ENCODE results near the gene CFAP157.
A peak's percentile ranks its signal among the peaks of the same experiment; 100 is the strongest.
"Not testable (repeated sequence)": the region's sequence is repeated elsewhere in the genome, so short reads cannot be mapped to it uniquely, and the experiment has no call there.

Gene CFAP157

GRCh38 chr9:127739614-127740330, 33.0 kb downstream of the CFAP157 start:
- DNase-seq, result no peak

- DNase-seq, result no peak
These were observed 35.1 kb downstream of the CFAP157 start for GRCh38 chr9:127741831-127742434.

- peak; percentile 1 to 5 for DNase-seq
These were observed 35.8 kb downstream of the CFAP157 start for GRCh38 chr9:127742435-127743088.

DNA sequence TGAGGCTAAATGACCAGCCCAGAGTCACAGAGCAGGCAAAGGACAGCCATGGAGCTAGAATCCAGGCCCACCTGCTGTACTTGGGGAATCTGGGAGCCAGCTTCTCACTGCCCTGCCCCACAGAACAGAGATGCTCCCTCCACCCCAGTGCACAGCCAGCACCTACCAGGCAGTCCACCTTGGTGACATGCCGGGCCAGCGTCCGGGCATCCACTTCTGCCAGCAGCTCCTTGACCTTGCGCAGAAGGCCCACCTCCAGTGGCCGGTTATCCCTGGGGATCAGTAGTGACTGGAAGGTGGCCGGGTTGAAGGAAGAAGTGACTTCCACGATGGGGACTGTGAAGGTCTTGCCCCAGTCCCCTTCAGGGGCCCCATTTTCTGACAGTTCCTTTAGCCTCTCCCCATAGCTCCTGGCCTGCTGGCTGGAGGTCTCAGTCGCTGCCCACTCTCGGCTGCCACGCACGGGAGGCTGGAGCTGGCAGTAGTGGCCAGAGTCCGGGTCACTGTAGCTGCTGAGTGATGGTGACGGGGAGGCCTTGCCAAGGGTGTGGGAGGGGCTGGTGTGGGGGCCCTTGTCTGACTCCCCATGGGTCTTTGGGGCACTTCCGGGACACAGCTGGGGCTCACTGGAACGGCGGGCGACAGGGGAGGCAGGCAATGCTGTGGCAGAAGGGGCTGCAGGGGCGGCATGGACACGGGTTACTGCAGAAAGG, 37.8 kb downstream of the CFAP157 start:
- DNase-seq, result no peak

DNA sequence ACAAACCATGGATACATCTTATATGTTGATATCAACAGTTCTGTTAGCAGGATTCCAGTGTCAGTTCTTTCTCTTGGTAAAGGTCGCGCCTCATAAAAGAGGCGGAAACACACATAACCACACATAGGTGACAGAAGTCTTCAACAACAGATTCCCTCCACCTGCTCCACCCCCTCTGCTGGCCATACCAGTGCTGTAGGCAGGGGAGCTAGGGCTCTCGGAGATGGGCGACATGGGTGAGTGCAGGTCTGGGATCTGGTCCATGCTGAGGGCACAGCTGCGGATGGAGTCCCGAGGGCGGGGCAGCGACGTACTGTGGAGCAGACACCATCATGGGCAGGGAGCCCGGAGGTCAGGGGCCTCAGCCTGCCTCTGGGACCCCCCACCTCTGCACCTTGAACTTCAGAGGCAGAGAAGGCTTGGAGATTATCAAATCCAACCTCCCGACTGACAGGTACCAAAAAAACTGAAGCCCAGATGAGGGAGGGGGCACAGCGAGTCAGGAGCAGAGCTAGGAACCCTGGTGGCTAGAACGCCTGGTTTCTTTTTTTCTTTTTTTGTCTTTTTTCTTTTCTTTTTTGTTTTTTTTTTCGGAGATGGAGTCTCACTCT, 40.3 kb downstream of the CFAP157 start:
- no peak for DNase-seq

DNA sequence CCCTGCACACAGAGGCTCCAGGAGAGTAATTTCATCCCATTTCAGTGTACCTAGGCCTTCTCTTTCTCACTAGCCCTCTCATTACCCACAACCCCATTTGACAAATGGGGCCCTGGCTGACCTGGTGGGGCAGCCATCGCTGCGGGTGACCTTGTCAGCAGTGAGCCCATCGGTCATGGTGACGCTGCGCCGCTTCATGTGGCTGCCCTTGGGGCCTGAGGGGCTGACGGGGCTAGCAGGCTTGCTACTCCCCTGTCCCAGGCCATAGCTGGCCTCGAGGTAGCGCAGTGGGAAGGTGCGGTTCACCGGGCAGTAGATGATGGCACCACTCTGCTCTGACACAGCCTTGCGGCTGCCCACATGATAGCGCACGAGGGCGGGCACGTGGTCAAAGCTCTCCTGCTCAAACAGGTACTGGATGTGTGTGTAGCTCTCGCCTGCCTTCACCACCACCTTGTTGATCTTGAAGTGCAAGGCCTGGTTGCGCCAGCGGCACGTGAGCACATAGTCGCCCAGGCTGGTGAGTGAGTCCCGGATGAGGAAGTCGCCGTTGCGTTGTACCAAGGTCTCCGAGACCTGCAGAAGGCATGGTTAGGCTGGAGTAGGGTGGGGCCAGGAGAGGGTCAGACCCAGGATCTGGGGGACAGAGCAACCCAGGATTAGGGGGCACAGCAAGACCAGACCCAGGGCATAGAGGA, 42.5 kb downstream of the CFAP157 start:
- DNase-seq, result no peak

DNA sequence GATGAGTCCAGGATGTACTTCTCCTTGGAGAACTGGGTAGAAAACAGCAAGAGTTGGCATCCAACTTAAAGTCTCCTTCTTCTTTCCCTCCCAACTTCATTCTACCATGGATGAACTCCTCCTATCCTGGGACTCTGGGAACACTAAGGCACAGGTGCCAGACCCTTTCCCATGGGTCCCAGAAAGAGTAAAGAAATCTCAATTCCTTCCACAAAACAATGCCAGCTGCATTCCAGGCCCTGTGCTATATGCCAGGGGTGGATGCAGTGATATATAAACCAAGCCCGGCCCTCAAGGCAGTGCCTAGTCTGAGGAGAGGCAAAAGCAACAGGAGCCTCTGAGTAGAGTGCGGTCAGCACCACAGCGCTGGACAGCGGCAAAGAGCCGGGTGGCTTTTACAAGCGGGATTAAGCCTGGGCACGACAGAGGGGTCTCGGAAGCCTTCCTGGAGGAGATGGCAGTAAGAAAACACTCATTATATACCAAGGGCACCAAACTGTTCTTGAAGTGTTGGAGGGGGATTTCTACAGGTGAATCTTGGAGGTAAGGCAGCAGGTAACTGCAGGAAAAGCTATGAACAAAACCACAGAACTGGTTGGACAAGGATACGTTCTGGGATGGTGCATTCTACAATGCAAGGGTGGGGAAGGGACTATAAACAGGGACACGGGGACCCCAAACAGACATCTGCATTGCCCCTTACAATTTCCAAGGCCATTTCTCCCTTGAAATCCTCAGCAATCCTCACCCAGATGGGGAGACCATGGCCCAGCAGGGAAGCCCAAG, 44.7 kb downstream of the CFAP157 start:
- DNase-seq, result no peak

DNA sequence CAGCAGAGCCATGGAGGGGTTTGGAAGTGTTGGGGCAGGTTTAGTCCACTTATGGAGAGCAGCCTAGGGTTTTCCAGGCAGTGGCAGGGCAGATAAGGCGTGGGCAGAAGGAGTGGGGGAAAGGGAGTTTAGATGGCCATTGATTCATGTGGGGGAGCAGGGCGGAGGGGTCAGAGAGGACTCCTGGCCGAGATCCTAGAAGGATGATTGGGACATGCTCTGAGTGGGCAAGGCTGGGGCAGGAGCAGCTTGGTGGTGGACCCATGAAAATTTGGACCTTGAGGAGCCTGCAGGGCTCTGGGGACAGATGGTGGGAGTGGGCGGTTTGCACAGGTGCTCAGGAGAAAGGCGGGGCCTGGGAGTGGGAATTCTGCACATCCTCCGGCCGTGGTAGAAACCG, 46.4 kb downstream of the CFAP157 start:
- no peak for DNase-seq

DNA sequence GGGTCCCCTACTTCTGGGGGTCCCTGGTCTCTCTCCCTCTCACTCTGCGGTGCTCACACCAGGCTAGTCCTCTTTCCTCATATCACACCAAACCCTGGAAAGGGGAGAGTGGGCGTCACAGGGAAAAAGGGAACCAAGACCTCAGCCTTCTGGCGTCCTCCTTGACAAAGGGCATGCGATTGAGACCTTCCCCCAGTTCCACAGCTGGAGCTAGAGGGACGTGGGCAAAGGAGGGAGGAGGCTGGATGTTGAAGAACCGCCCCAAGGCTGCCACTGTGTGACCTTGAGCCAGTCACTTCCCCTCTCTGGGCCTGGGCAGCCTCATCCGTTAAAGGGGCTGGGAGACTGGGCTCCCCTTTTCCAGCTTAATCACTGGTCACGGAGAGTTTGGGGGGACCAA, 46.8 kb downstream of the CFAP157 start:
- no peak for DNase-seq

DNA sequence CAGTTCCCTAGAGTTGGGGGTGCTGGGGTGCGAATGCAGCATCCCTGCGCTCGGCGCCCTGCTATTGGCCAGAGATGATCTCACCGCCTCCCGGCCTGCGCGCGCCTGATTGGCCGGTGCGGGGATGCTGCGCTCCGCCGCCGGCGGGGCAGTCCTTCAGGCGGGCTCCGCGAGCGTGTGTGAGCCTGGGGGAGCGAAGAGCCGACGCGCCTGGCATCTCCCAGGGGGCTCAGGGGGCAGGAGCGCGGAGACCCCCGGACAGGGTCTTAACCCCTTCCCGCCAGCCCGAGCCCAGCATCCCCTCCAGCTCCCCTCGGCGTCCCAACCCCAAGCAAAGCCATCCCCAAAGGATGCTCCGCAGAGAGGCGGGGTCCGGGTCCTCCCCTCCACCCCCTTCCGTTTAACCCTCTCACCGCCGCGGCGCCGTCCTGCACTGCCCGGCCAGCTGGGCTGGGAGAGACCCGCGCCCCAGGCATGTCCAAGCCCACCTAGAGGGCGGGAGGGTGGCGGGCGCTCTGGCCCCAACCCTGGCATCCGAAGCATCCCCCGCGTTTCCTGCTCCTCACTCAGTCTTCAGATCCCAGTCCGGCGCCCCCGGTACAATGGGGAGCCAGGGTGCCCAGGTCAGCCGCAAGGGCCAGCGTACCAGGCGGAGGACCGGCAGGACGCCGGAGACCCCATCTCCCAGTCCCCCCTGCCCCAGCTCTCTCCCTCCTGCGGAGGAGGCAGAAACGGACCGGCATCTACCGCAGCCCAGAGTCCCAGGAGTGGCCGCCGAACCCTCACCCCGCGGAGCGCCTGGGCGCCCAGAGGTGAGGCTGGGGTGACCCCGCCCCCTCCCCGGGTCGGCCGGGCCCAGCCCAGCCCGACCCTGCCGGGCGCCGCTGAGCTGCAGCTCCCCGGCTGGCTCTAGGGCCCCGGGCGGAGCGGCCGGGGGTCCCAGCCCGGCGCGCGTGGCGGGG, 47.6 kb downstream of the CFAP157 start:
- DNase-seq, result no peak

- DNase-seq, result no peak
These were observed 48.6 kb downstream of the CFAP157 start for GRCh38 chr9:127755061-127756060.

DNA sequence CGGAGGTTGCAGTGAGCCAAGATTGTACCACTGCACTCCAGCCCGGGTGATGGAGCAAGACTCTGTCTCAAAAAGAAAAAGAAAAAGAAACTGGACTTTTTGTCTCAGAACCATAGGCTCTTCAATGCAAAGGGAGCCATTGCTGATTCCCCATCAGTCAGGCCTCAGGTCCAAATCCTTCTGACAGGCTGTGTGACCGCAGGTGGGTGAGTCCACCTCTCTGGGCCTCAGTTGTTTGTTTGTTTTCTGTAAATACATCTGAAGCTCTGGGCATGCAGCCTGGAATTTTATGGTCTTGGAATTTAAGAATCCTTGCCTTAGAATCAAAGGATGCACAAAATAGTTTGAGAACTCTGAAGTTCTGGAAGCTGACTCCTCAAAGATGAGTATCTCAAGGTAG, 49.4 kb downstream of the CFAP157 start:
- DNase-seq, result no peak

DNA sequence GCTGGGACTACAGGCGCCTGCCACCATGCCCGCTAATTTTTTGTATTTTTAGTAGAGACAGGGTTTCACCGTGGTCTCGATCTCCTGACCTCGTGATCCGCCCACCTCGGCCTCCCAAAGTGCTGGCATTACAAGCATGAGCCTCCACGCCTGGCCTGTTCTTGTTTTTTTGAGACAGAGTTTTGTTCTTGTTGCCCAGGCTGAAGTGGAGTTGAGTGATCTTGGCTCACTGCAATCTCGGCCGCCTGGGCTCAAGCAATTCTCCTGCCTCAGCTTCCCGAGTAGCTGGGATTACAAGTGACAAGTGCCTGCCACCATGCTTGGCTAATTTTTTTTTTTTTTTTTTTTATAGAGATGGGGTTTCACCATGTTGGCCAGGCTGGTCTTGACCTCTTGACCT, 50.0 kb downstream of the CFAP157 start:
- not testable (repeated sequence) for DNase-seq

DNA sequence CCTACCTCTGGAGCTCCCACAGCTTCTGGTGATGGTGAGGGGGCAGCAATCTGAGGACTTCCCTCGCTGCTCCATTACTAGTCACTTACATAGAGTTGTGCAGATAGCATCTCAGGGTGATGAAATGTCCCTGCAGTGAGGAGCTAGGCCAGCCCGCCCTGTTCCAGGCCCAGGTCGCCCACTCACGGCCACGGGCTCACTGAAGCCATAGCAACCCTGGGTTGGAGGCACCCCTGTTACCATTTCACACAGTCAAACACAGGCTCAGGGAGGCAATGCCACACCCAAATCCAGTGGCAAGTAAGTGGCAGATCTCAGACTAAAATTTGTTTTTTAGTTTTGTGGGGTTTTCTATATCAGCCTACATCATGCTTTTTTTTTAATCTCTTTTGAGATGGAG, 52.1 kb downstream of the CFAP157 start:
- no peak for DNase-seq

DNA sequence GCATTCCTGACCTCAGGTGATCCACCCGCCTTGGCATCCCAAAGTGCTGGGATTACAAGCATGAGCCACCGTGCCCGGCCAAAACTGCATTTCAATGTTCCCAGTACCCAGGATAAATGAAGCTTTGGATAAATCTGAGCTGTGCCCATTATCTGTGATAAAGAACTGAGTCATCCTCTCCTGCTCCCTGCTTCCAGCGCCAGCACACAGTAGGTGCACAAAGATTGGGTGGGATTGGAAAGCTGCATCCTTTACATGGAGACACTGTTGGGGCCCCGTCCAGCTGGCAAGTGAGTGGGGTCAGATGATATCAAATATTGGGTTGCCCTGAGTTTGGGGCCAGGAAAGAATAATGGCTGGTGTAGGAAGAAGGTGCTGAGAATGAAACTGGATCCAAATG, 54.3 kb downstream of the CFAP157 start:
- DNase-seq, result no peak

GRCh38 chr9:127761491-127761956, 54.7 kb downstream of the CFAP157 start:
- DNase-seq, result no peak

- no peak for DNase-seq
These were observed 55.4 kb downstream of the CFAP157 start for GRCh38 chr9:127762111-127762676.

DNA sequence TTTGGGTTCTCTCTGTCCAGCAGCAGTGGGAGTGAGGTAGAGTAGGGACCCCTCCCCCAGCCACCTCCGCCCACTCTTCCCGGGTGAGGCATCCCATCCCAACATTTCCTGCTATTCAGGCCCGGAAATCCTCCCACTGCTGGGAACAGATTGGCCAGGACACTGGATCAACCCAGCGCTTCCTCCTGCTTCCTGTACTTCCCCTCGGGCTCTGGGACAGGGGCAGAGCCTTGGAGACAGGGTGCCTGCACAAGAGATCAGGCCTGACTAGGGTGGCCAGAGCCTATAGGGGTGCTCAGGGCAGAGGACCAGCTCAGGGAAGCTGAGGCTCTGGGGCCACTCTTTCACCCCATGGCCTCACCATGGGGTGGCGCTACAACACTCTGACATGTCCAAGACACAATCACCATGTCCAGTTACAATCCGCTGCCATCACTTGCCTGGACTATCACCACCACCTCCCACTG, 57.2 kb downstream of the CFAP157 start:
- DNase-seq, result no peak

GRCh38 chr9:127765418-127765817, 58.6 kb downstream of the CFAP157 start:
- DNase-seq, result no peak

All from NCI-H187 (cell line).